K562 (cell line): Measurements from ENCODE around the gene PLP2. TPM values are rescaled to one million over a fixed set of nuclear protein-coding genes. Genes with fewer than 3 reads are reported as not detected.
A peak's percentile ranks its signal among the peaks of the same experiment; 100 is the strongest.

ENCODE experiments used
- ATF6 ChIP-seq: sonication (generic); formaldehyde crosslinking; IDR thresholded peaks from 2 replicates; pipeline ENCODE4 v1.4.0; 2020; ENCODE audit warnings: mild to moderate bottlenecking, missing genetic modification reagents
- BRD4 ChIP-seq: fragments of 200-600 bp; sonication (generic); IDR thresholded peaks from 2 replicates; pipeline ENCODE4 v1.6.1; 2017; ENCODE audit warnings: inconsistent platforms
- CAMTA2 ChIP-seq: fragments of 250-450 bp; sonication (Bioruptor Pico); conservative IDR thresholded peaks from 2 replicates; pipeline ENCODE4 v1.5.1; 2022
- CHAMP1 ChIP-seq: fragments of 450-650 bp; IDR thresholded peaks from 2 replicates; pipeline ENCODE4 v1.6.1; 2016; ENCODE audit warnings: mild to moderate bottlenecking
- CREB1 ChIP-seq, 2 experiments: sonication (generic) in 1 of 2; formaldehyde crosslinking in 1 of 2; IDR thresholded peaks; 2 replicates each; pipeline versions ENCODE4 v1.6.1 to v1.8.0; 2012 to 2022; ENCODE audit warnings: inconsistent platforms in 1 of 2, mild to moderate bottlenecking in 1 of 2, missing genetic modification reagents in 1 of 2, moderate library complexity in 1 of 2
- ELK1 ChIP-seq: sonication (generic); formaldehyde crosslinking; IDR thresholded peaks from 2 replicates; pipeline ENCODE4 v1.8.1; 2022; ENCODE audit warnings: missing genetic modification reagents
- GABPA ChIP-seq: fragments of 200-800 bp; sonication (Bioruptor generic); conservative IDR thresholded peaks from 2 replicates; pipeline ENCODE4 v1.6.1; 2016; ENCODE audit warnings: low read depth, missing genetic modification characterization, missing compliant biosample characterization
- HDAC1 ChIP-seq, 2 experiments: fragments of 450-650 bp; IDR thresholded peaks; 2 replicates each; pipeline ENCODE4 v1.6.1; 2016 to 2017; ENCODE audit warnings: inconsistent platforms in 1 of 2, mild to moderate bottlenecking in 1 of 2, moderate library complexity in 1 of 2
- HEY1 ChIP-seq: fragments of 250-450 bp; sonication (Bioruptor Pico); IDR thresholded peaks from 2 replicates; pipeline ENCODE4 v1.5.0; 2020; ENCODE audit warnings: mild to moderate bottlenecking, moderate library complexity, borderline replicate concordance
- HOMEZ ChIP-seq: fragments of 250-450 bp; sonication (Bioruptor Pico); IDR thresholded peaks from 2 replicates; pipeline ENCODE4 v1.4.0; 2020; ENCODE audit warnings: mild to moderate bottlenecking, moderate library complexity
- MAFK ChIP-seq: IDR thresholded peaks from 2 replicates; pipeline ENCODE4 v1.6.1; 2011; ENCODE audit warnings: low read length, improper control_type of control experiment
- NFE2 ChIP-seq: IDR thresholded peaks from 2 replicates; pipeline ENCODE4 v1.6.1; 2014; ENCODE audit warnings: antibody characterized with exemption, low read depth
- POLR2A ChIP-seq: fragments of 450-650 bp; conservative IDR thresholded peaks from 2 replicates; pipeline ENCODE4 v1.6.1; 2016
- RBM17 ChIP-seq: fragments of 200-400 bp; formaldehyde crosslinking; IDR thresholded peaks from 2 replicates; pipeline ENCODE4 v1.6.1; 2017; ENCODE audit warnings: low read depth, mild to moderate bottlenecking, low read length, borderline replicate concordance
- SIN3A ChIP-seq, 2 experiments: fragments of 150-350 bp in 1 of 2; IDR thresholded peaks; 2 replicates each; pipeline ENCODE4 v1.6.1; 2011 to 2016; ENCODE audit warnings: borderline replicate concordance in 2 of 2, low read depth in 2 of 2, low read length in 2 of 2, mild to moderate bottlenecking in 2 of 2, moderate library complexity in 2 of 2; ENCODE audit not compliant: control insufficient read depth in 1 of 2
- THRA ChIP-seq: fragments of 450-650 bp; IDR thresholded peaks from 2 replicates; pipeline ENCODE4 v1.6.1; 2017; ENCODE audit warnings: mild to moderate bottlenecking, moderate library complexity
- ZNF134 ChIP-seq: fragments of 250-450 bp; sonication (Bioruptor Pico); conservative IDR thresholded peaks from 2 replicates; pipeline ENCODE4 v1.4.0; 2020
- ZNF696 ChIP-seq: fragments of 250-450 bp; sonication (Bioruptor Pico); conservative IDR thresholded peaks from 2 replicates; pipeline ENCODE4 v1.4.0; 2020; ENCODE audit warnings: mild to moderate bottlenecking, moderate library complexity
- ZNF780A ChIP-seq: fragments of 250-450 bp; sonication (Bioruptor Pico); IDR thresholded peaks from 2 replicates; pipeline ENCODE4 v1.5.0; 2021; ENCODE audit warnings: mild to moderate bottlenecking
- polyA plus RNA-seq, 8 experiments: library from polyadenylated mRNA; depleted of rRNA in 4 of 8; stranded (reverse) in 5 of 8; unstranded in 3 of 8; fragments of >200 nt; fragmentation: Nextera tagmentation in 2 of 8; fragmentation: Illumina TruSeq in 1 of 8; extraction: Ambion mirVana in 2 of 8; extraction: Trizol in 1 of 8; gene quantifications; 2 replicates each; pipeline versions ENCODE4 v1.2.1 to v1.2.3, GENCODE V29; 2011 to 2014; ENCODE audit warnings: inconsistent platforms in 1 of 8, missing spikeins in 1 of 8
- total RNA-seq, 7 experiments: library from RNA; depleted of rRNA in 6 of 7; stranded (reverse); fragments of >200 nt in 6 of 7; fragmentation: Illumina TruSeq in 2 of 7; extraction: Trizol in 2 of 7; gene quantifications; 2 replicates each; pipeline versions ENCODE4 v1.2.1 to v1.2.3, GENCODE V29; 2011 to 2021; ENCODE audit warnings: low replicate concordance in 1 of 7

Gene PLP2
- total and polyA plus RNA-seq, 9 of the 15 experiments (the other 6 are each of a cell fraction or from before 2014, with no cell fraction given) = 34.7 to 236 (median 112) TPM

- TF ChIP-seq CHAMP1 (no peak), THRA (no peak), BRD4 (no peak), CAMTA2 (no peak), ELK1 (CRISPR knock-in tag) (no peak), NFE2 (no peak), ATF6 (CRISPR knock-in tag) (no peak), GABPA (tag) (no peak), POLR2A (peak; percentile 22; the same call in 1 of the 2 replicates), ZNF696 (CRISPR knock-in tag) (no peak), ZNF134 (CRISPR knock-in tag) (no peak), HDAC1 (IDR thresholded peaks at IDR 0.05) (no peak), HOMEZ (no peak), ZNF780A (CRISPR knock-in tag) (no peak), RBM17 (no peak), MAFK (no peak), SIN3A (IDR thresholded peaks at IDR 0.05; ENCODE audit: borderline replicate concordance in 2 of 2, control insufficient read depth in 1 of 2, low read depth in 2 of 2, low read length in 2 of 2) (no peak), CREB1 (IDR thresholded peaks at IDR 0.05) (no peak; the same call in 1 of the 2 replicates), CREB1 (CRISPR knock-in tag; IDR thresholded peaks at IDR 0.05) (peak; percentile 69; the same call in 1 of the 2 replicates), HEY1 (CRISPR knock-in tag) (no peak)
These were observed 7.9 kb upstream of the PLP2 start (continued) for GRCh38 chrX:49163555-49164419.
